Pancreas (tissue), 10 donors: ENCODE data around the gene CNDP1. TPM values are rescaled to one million over a fixed set of nuclear protein-coding genes. Genes with fewer than 3 reads are reported as not detected.

Experiments
- ATAC-seq, 4 donors: fragments of 200-7000 bp; cut with Tn5 transposase; one replicate each; pipeline versions ENCODE4 v1.8.0 to v1.9.1; 2020; ENCODE audit warnings: mild to moderate bottlenecking in 4 of 4, moderate library complexity in 4 of 4
- DNase-seq, 6 donors: peaks; one replicate each; pipeline ENCODE4 v3.0.0-alpha.2; 2020
- FAIRE-seq: peaks from 2 replicates; lab custom pipeline; 2012; peaks lifted over from hg19 to GRCh38; lab: Jason Lieb, UNC
- H3K27ac ChIP-seq, 4 donors: fragments of 200-600 bp; sonication (generic); 1 replicate in 3 of 4; 2 replicates in 1 of 4; pipeline versions ENCODE4 v1.5.0 to v1.8.0; 2020
- H3K27me3 ChIP-seq, 4 donors: fragments of 200-600 bp; one replicate each; pipeline ENCODE4 v1.8.0; 2021
- H3K36me3 ChIP-seq, 3 donors: fragments of 200-600 bp; sonication (generic) in 1 of 3; one replicate each; pipeline versions ENCODE4 v1.5.0 to v1.8.0; 2020 to 2021
- H3K4me1 ChIP-seq, 3 donors: fragments of 200-600 bp; one replicate each; pipeline ENCODE4 v1.8.0; 2021
- H3K4me3 ChIP-seq, 4 donors: fragments of 200-600 bp; sonication (generic) in 2 of 4; one replicate each; pipeline versions ENCODE4 v1.5.0 to v1.8.0; 2020 to 2021
- H3K9me3 ChIP-seq, 4 donors: fragments of 200-600 bp; one replicate each; pipeline ENCODE4 v1.8.0; 2021
- WGBS, 2 donors: extraction: QIAGEN DNeasy Blood & Tissue Kit; methylation state at CpG; one replicate each; pipeline ENCODE4 v1.1.7; 2013; 5-methylcytosine and 5-hydroxymethylcytosine counted together
- intact Hi-C, 3 donors: fragments of 100-400 bp; cut with DNase I; formaldehyde crosslinking; loops; one replicate each; pipeline versions ENCODE4 v1.11.1 to v1.14.2; 2022
- polyA plus RNA-seq, 2 donors: library from polyadenylated mRNA; stranded (reverse); fragments of 200-250 nt; gene quantifications; one replicate each; pipeline ENCODE4 v1.2.3, GENCODE V29; 2013
- total RNA-seq, 6 donors: library from RNA; stranded (reverse); fragmentation: NEBNext Ultra II Directional in 4 of 6; extraction: Animal tissue kit (Norgen Biotek cat#: 25700) in 4 of 6; gene quantifications; one replicate each; pipeline versions ENCODE4 v1.2.1 to v1.2.4, GENCODE V29; 2021 to 2023
- TF ChIP-seq, protein P1 (sequence below), 4 donors: fragments of 200-600 bp; sonication (generic) in 3 of 4; IDR thresholded peaks; one replicate each; pipeline versions ENCODE4 v1.5.0 to v1.8.0; 2021; ENCODE audit warnings: antibody characterized with exemption in 4 of 4
- donor health status: healthy with polysubstance abuse.
- donor health status: DM: no; HTN: no; CAD: no; lungs with moderate emphysema.
- donor health status: DM: no; HTN: no; CAD: no.
- donor health status: control.
- donor health status: control.
- donor health status: Bipolar disorder and iron deficiency.
- donor health status: DM: yes; HTN: yes; CAD: no.
- donor health status: DM: no; HTN: no; CAD: no.
- donor health status: DM: no; HTN: no; CAD: no.
- donor health status: DM: yes; HTN: yes; CAD: no.

Gene CNDP1
- total and polyA plus RNA-seq, 8 donors = 0.09 to 0.84 (median 0.21) TPM; not detected in 2

- Histone ChIP-seq H3K4me1 (peaks cover 34 to 45% (median 36%) of the 10 kb centered on the region in 3 donors), H3K27ac (no peak overlapping the region), H3K36me3 (peaks cover 0 to 35% (median 3%) of the 10 kb centered on the region in 3 donors), H3K9me3 (no peaks in the 10 kb centered on the region), H3K27me3 (no peaks in the 10 kb centered on the region), H3K4me3 (no peak overlapping the region)
- 86 to 89% methylated on average over 4 of the region's 4 CpGs for WGBS, 2 donors
- no peak for FAIRE-seq
- no peak for DNase-seq
- TF ChIP-seq, protein P1, sequence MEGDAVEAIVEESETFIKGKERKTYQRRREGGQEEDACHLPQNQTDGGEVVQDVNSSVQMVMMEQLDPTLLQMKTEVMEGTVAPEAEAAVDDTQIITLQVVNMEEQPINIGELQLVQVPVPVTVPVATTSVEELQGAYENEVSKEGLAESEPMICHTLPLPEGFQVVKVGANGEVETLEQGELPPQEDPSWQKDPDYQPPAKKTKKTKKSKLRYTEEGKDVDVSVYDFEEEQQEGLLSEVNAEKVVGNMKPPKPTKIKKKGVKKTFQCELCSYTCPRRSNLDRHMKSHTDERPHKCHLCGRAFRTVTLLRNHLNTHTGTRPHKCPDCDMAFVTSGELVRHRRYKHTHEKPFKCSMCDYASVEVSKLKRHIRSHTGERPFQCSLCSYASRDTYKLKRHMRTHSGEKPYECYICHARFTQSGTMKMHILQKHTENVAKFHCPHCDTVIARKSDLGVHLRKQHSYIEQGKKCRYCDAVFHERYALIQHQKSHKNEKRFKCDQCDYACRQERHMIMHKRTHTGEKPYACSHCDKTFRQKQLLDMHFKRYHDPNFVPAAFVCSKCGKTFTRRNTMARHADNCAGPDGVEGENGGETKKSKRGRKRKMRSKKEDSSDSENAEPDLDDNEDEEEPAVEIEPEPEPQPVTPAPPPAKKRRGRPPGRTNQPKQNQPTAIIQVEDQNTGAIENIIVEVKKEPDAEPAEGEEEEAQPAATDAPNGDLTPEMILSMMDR (IDR thresholded peaks at IDR 0.05) = no peak
- intact Hi-C loops = loop anchor here in 1 of 3 donors (10.0 kb wide), 1 partner anchor 52 kb away; no protein-coding TSS in a partner anchor
- no peak for ATAC-seq
These were observed 31.2 kb upstream of the CNDP1 start for GRCh38 chr18:74503137-74503536.

- WGBS, 2 donors = 59 to 78% methylated on average over 16 of the region's 16 CpGs
- intact Hi-C loops = loop anchor here in 1 of 3 donors (10.0 kb wide), 1 partner anchor 49 kb away; no protein-coding TSS in a partner anchor
- ATAC-seq (peak in 1 of 4 donors; percentile 4), DNase-seq (peak in 1 of 6 donors; percentile 5), FAIRE-seq (no peak)
- TF ChIP-seq, protein P1 (IDR thresholded peaks at IDR 0.05) = no peak
- Histone ChIP-seq H3K27ac (peak overlapping the region in 1 of 4 donors; percentile 85), H3K9me3 (no peaks in the 10 kb centered on the region), H3K36me3 (peaks cover 0 to 56% (median 5%) of the 10 kb centered on the region in 3 donors), H3K4me3 (no peak overlapping the region), H3K4me1 (peaks cover 19 to 37% (median 25%) of the 10 kb centered on the region in 3 donors), H3K27me3 (no peaks in the 10 kb centered on the region)
These were observed 28.5 kb upstream of the CNDP1 start for GRCh38 chr18:74505776-74506175.

GRCh38 chr18:74506448-74507084, 27.7 kb upstream of the CNDP1 start:
- TF ChIP-seq, protein P1 (IDR thresholded peaks at IDR 0.05) = no peak
- ATAC-seq (peak in 2 of 4 donors; percentile 6 to 29), DNase-seq (peak in 1 of 6 donors; percentile 6), FAIRE-seq (no peak)
- intact Hi-C loops = loop anchor here in 1 of 3 donors (10.0 kb wide), 1 partner anchor 48 kb away; no protein-coding TSS in a partner anchor
- no peaks in the 10 kb centered on the region for H3K27me3 ChIP-seq
- no peak overlapping the region for H3K4me3 ChIP-seq
- 61 to 63% methylated on average over 11 of the region's 11 CpGs for WGBS, 2 donors
- peaks cover 0 to 59% (median 13%) of the 10 kb centered on the region in 3 donors for H3K36me3 ChIP-seq
- H3K4me1 ChIP-seq = peaks cover 24 to 33% (median 25%) of the 10 kb centered on the region in 3 donors
- H3K27ac ChIP-seq = peak overlapping the region in 1 of 4 donors; percentile 85
- no peaks in the 10 kb centered on the region for H3K9me3 ChIP-seq

DNA sequence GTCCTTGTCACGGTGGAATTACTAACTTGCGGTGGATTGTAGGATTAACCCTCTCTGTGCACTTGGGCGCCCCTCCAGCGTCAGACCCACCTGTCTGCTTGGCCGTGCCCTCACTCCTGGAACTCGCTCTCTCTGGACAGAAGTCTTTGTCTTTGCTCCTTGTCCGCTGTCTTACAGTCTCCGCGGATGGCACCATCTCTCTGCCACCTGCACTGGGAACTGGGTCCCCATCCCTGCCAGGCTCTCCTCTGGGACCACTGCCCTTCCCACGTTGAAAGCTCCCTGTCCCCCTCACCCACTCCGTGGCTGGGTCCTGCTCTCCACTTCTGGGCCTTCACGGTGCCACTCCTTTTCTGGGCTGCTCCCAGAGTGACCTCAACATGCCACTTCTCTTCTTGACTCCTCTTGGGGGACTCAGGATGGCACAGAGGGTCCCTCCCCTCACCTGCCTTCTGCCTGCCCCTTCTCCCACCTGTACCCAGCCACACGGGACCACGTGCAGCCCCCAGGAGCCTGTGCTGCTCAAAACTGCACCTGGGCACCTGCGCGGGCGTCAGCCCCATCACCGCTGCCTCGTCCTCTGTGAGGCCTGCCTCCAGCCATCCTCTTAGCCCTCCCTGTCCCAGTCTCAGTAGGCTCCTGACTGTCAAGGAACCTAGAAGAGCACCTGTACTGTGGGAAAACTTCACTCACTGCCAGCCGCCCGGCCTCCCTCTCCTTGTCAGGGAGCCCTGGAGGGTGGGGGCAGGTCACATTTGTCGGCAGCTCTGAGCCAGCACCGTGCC, 27.0 kb upstream of the CNDP1 start:
- H3K27ac ChIP-seq = peak overlapping the region; percentile 53 to 85 (median 62)
- ATAC-seq (peak; percentile 92 to 97 (median 95)), DNase-seq (peak; percentile 81 to 95 (median 94)), FAIRE-seq (no peak)
- no peak overlapping the region for H3K4me3 ChIP-seq
- peaks cover 28 to 33% (median 29%) of the 10 kb centered on the region in 3 donors for H3K4me1 ChIP-seq
- H3K36me3 ChIP-seq = peaks cover 0 to 61% (median 14%) of the 10 kb centered on the region in 3 donors
- intact Hi-C loops = loop anchor here in 1 of 3 donors (10.0 kb wide), 1 partner anchor 48 kb away; no protein-coding TSS in a partner anchor
- H3K9me3 ChIP-seq = no peaks in the 10 kb centered on the region
- H3K27me3 ChIP-seq = no peaks in the 10 kb centered on the region
- TF ChIP-seq, protein P1 (IDR thresholded peaks at IDR 0.05) = no peak
- 38 to 46% methylated on average over 23 of the region's 23 CpGs for WGBS, 2 donors
